Measurements from ENCODE around the gene C17orf100. TPM values are rescaled to one million over a fixed set of nuclear protein-coding genes. Genes with fewer than 3 reads are reported as not detected.

The C17orf100 gene
- total RNA-seq, 1 experiment from 2014 or later, result 0.70 TPM

GRCh38 chr17:6696906-6697305 lies 45.3 kb downstream of the C17orf100 start:
- H2BK120ac ChIP-seq (ENCODE audit: low read depth, low read length, poor library complexity, severe bottlenecking), result no peak overlapping the region
- no peaks in the 10 kb centered on the region for H3K79me1 ChIP-seq (ENCODE audit: insufficient read depth, low read depth, low read length, poor library complexity, severe bottlenecking)
- H3K56ac ChIP-seq (ENCODE audit: insufficient read length, low read depth, low read length), result no peak overlapping the region
- H3K23me2 ChIP-seq (ENCODE audit: insufficient read length, low read depth, low read length, poor library complexity, severe bottlenecking), result no peaks in the 10 kb centered on the region
- H3K18ac ChIP-seq (ENCODE audit: insufficient read length, low read depth, low read length), result no peak overlapping the region
- H3K4me1 ChIP-seq (ENCODE audit: insufficient read depth, low read length), result no peaks in the 10 kb centered on the region
- Mint-ChIP-seq H3K27ac (no peak overlapping the region), H3K4me1 (peaks cover 3 to 6% of the 10 kb centered on the region in 2 experiments; a peak in 3 of 4 replicates), H3K36me3 (ENCODE audit: insufficient read depth in 1 of 3, low read depth in 3 of 3) (no peaks in the 10 kb centered on the region), H3K27me3 (ENCODE audit: low read depth) (peaks cover 14% of the 10 kb centered on the region), H3K4me3 (no peak overlapping the region), H3K9me3 (no peaks in the 10 kb centered on the region)
- no peak overlapping the region for H4K8ac ChIP-seq (replicated peaks; ENCODE audit: insufficient read length, low read depth, low read length)
- H4K20me1 ChIP-seq (ENCODE audit: control insufficient read depth, insufficient read depth, insufficient read length), result no peaks in the 10 kb centered on the region
- no peak for DNase-seq
- no peak overlapping the region for H3K23ac ChIP-seq (ENCODE audit: insufficient read length, low read depth, low read length)
- H3K79me2 ChIP-seq (ENCODE audit: insufficient read depth, low read length), result no peaks in the 10 kb centered on the region
- no peak overlapping the region for H2BK15ac ChIP-seq (ENCODE audit: low read depth, low read length)
- no peaks in the 10 kb centered on the region for H3K27me3 ChIP-seq (ENCODE audit: insufficient read depth, low read length)
- H2AK5ac ChIP-seq (ENCODE audit: insufficient read length, low read length), result no peak overlapping the region
- H2BK12ac ChIP-seq (ENCODE audit: insufficient read length, low read depth, low read length), result no peak overlapping the region
- no peak overlapping the region for H4K5ac ChIP-seq (ENCODE audit: insufficient read length, low read depth, low read length)
- H4K91ac ChIP-seq (ENCODE audit: insufficient read length, low read depth, low read length), result no peak overlapping the region
- TF ChIP-seq CTCF (conservative IDR thresholded peaks at IDR 0.05), result no peak
- no peak overlapping the region for H3K4ac ChIP-seq (ENCODE audit: low read depth, low read length)
- H3K9me3 ChIP-seq (ENCODE audit: control insufficient read depth, low read depth, low read length), result no peaks in the 10 kb centered on the region
- H3K14ac ChIP-seq (ENCODE audit: insufficient read depth, low read length), result no peak overlapping the region
- no peak overlapping the region for H2BK5ac ChIP-seq (ENCODE audit: insufficient read length, low read length)
- H3K9ac ChIP-seq (ENCODE audit: extremely low read depth, insufficient read length, low read length), result no peak overlapping the region
- H3K4me2 ChIP-seq (ENCODE audit: insufficient read depth, insufficient read length, low read length), result no peak overlapping the region
- no peak overlapping the region for H2BK20ac ChIP-seq (ENCODE audit: low read depth, low read length, poor library complexity, severe bottlenecking)
- no peak overlapping the region for H2AFZ ChIP-seq (ENCODE audit: low read length)
- WGBS (ENCODE audit: extremely low coverage, insufficient read length, low lambda C conversion rate), result no CpG with 5 or more reads among the region's 5 CpGs
- no peak overlapping the region for H3T11ph ChIP-seq (ENCODE audit: low read length)
- no peak overlapping the region for H3K27ac ChIP-seq (ENCODE audit: insufficient read length, low read depth, low read length)

All from H9 (cell line).